HG02610 (cell line): ENCODE results near the gene UBAC1.
"Not testable (repeated sequence)": the region's sequence is repeated elsewhere in the genome, so short reads cannot be mapped to it uniquely, and the experiment has no call there.

Experiments
- ATAC-seq: cut with Tn5 transposase; IDR thresholded peaks from one replicate; pipeline ENCODE4 v1.9.1; 2021; ENCODE audit warnings: mild to moderate bottlenecking, moderate library complexity; ENCODE audit not compliant: unreplicated experiment

The UBAC1 gene

GRCh38 chr9:135979547-135980166 lies 18.5 kb upstream of the UBAC1 start:
- no peak for ATAC-seq

GRCh38 chr9:135978642-135979546 lies 17.7 kb upstream of the UBAC1 start:
- no peak for ATAC-seq

GRCh38 chr9:135976944-135977343 lies 15.8 kb upstream of the UBAC1 start:
- no peak for ATAC-seq

GRCh38 chr9:135976531-135976930 lies 15.4 kb upstream of the UBAC1 start:
- ATAC-seq: no peak

- ATAC-seq: no peak
These were observed 14.7 kb upstream of the UBAC1 start for GRCh38 chr9:135975834-135976233.

GRCh38 chr9:135974220-135974573 lies 13.0 kb upstream of the UBAC1 start:
- ATAC-seq: no peak

GRCh38 chr9:135973277-135974219 lies 12.4 kb upstream of the UBAC1 start:
- no peak for ATAC-seq

GRCh38 chr9:135971892-135972291 lies 10.7 kb upstream of the UBAC1 start:
- ATAC-seq: no peak

GRCh38 chr9:135971111-135971766 lies 10.1 kb upstream of the UBAC1 start:
- ATAC-seq: no peak

GRCh38 chr9:135970128-135970815 lies 9.1 kb upstream of the UBAC1 start:
- no peak for ATAC-seq

GRCh38 chr9:135969064-135969683 lies 8.0 kb upstream of the UBAC1 start:
- ATAC-seq: no peak

- no peak for ATAC-seq
These were observed 7.4 kb upstream of the UBAC1 start for GRCh38 chr9:135968601-135969000.

GRCh38 chr9:135968083-135968476 lies 6.9 kb upstream of the UBAC1 start:
- no peak for ATAC-seq

GRCh38 chr9:135966916-135967260 lies 5.7 kb upstream of the UBAC1 start:
- ATAC-seq: not testable (repeated sequence)

- no peak for ATAC-seq
These were observed 4.1 kb upstream of the UBAC1 start for GRCh38 chr9:135965124-135965756.

GRCh38 chr9:135963938-135964337 lies 2.8 kb upstream of the UBAC1 start:
- no peak for ATAC-seq

GRCh38 chr9:135963338-135963737 lies 2.2 kb upstream of the UBAC1 start:
- no peak for ATAC-seq

- no peak for ATAC-seq
These were observed 1.6 kb upstream of the UBAC1 start for GRCh38 chr9:135962696-135963307.
